Fibroblast of lung (primary cell): Measurements from ENCODE around the gene GPR27.

Source experiments
- EZH2 ChIP-seq: IDR thresholded peaks from 2 replicates; pipeline ENCODE4 v1.5.1; 2012; ENCODE audit warnings: low read length, control low read depth, mild to moderate bottlenecking; ENCODE audit errors: missing control alignments
- TF ChIP-seq, protein P1 (sequence below), 2 donors: IDR thresholded peaks in 1 of 2; conservative IDR thresholded peaks in 1 of 2; 1 replicate in 1 of 2; 2 replicates in 1 of 2; pipeline ENCODE4 v1.5.1; 2011 to 2012; ENCODE audit warnings: low read length in 2 of 2, control low read depth in 1 of 2, inconsistent platforms in 1 of 2, low read depth in 1 of 2, mild to moderate bottlenecking in 1 of 2

DNA sequence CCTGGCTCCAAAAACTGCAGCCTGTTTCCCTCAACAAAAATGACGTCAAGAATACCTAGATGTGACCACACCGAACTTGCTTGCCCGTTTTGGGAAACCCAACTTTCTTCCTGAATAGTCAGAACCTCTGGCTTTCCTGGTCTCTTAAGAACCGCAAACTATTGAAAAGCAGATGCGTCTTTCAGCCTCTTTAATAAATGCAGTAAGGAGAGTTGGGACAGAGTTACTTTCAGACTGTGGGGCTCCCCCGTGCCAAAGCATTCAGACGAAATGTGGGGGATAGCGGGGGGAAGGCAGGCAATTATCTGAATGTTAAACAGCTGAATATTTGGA is 32.5 kb downstream of the GPR27 start:
- TF ChIP-seq, protein P1, sequence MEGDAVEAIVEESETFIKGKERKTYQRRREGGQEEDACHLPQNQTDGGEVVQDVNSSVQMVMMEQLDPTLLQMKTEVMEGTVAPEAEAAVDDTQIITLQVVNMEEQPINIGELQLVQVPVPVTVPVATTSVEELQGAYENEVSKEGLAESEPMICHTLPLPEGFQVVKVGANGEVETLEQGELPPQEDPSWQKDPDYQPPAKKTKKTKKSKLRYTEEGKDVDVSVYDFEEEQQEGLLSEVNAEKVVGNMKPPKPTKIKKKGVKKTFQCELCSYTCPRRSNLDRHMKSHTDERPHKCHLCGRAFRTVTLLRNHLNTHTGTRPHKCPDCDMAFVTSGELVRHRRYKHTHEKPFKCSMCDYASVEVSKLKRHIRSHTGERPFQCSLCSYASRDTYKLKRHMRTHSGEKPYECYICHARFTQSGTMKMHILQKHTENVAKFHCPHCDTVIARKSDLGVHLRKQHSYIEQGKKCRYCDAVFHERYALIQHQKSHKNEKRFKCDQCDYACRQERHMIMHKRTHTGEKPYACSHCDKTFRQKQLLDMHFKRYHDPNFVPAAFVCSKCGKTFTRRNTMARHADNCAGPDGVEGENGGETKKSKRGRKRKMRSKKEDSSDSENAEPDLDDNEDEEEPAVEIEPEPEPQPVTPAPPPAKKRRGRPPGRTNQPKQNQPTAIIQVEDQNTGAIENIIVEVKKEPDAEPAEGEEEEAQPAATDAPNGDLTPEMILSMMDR (conservative IDR thresholded peaks at IDR 0.05 in 1 of 2, IDR thresholded peaks at IDR 0.05 in 1 of 2; ENCODE audit: low read depth in 1 of 2, low read length in 2 of 2), result no peak
- TF ChIP-seq EZH2, result peak; percentile 69
